Measurements from ENCODE around the gene C1QTNF12. TPM values are rescaled to one million over a fixed set of nuclear protein-coding genes. Genes with fewer than 3 reads are reported as not detected.
"Not testable (repeated sequence)": the region's sequence is repeated elsewhere in the genome, so short reads cannot be mapped to it uniquely, and the experiment has no call there.

The C1QTNF12 gene
- polyA plus RNA-seq, 1 donor = 50.5 TPM

GRCh38 chr1:1259119-1259488 is 12.6 kb upstream of the C1QTNF12 start:
- Histone ChIP-seq H3K4me3 (ENCODE audit: low read length) (no peak overlapping the region), H3K9me3 (ENCODE audit: control insufficient read depth, low read depth, low read length) (peaks cover 7% of the 10 kb centered on the region), H3K4me1 (ENCODE audit: control insufficient read depth, insufficient read depth, low read length) (no peaks in the 10 kb centered on the region), H3K27ac (ENCODE audit: low read length) (no peak overlapping the region), H3K36me3 (ENCODE audit: control insufficient read depth, insufficient read depth, low read length) (peaks cover 66% of the 10 kb centered on the region), H3K27me3 (ENCODE audit: control insufficient read depth, insufficient read depth, low read length) (no peaks in the 10 kb centered on the region)
- DNase-seq = no peak
- no CpG with 5 or more reads among the region's 22 CpGs for whole genome bisulfite sequencing (ENCODE audit: insufficient coverage, low lambda C conversion rate)

DNA sequence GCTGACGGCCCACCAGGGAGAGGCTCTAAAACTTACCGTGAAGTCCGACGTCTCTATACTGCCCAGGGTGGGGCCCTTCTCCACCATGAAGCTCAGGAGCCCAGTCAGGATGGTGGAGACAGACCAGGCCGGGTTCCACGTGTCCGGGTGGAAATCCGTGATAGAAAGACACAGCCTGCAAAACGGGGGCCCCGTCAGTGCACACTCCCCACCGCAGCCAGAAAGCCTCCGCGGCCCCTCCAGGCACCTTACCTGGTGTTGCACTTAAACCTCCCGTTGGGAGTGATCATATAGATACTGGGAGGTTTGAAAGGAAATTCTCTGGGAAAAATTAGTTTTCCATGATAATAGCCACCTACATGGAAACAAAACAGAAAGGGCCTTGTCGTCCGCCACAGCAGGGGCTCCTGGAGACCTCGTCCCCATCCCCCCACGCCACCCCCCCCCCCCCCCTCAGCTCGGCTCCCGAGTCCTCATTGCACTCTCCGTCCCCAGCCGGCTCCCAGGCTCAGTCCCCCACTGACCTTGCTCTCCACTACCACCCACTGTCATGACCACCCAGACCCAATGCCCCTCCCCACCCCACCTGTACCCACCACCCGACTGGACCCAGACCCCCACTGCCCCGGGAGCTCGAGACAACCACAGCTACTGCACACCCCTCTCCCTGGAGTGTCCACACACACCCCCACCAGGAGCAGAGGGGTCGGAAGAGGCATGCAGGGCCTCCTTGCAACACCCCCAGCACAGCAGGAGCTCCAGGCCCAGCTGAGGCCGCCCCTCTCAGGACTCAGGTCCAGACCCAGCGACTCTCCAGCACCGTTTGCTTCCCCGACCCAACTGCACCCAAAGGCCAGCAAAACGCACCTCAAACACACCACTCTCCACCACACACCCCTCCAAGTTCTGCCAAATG is 10.7 kb upstream of the C1QTNF12 start:
- H3K9me3 ChIP-seq (ENCODE audit: control insufficient read depth, low read depth, low read length) = peaks cover 7% of the 10 kb centered on the region
- no peak overlapping the region for H3K27ac ChIP-seq (ENCODE audit: low read length)
- peaks cover 58% of the 10 kb centered on the region for H3K36me3 ChIP-seq (ENCODE audit: control insufficient read depth, insufficient read depth, low read length)
- no peaks in the 10 kb centered on the region for H3K4me1 ChIP-seq (ENCODE audit: control insufficient read depth, insufficient read depth, low read length)
- DNase-seq = no peak
- WGBS (ENCODE audit: insufficient coverage, low lambda C conversion rate) = no CpG with 5 or more reads among the region's 31 CpGs
- H3K27me3 ChIP-seq (ENCODE audit: control insufficient read depth, insufficient read depth, low read length) = no peaks in the 10 kb centered on the region
- H3K4me3 ChIP-seq (ENCODE audit: low read length) = no peak overlapping the region

GRCh38 chr1:1255611-1256010 is 9.1 kb upstream of the C1QTNF12 start:
- H3K36me3 ChIP-seq (ENCODE audit: control insufficient read depth, insufficient read depth, low read length) = peaks cover 47% of the 10 kb centered on the region
- H3K27ac ChIP-seq (ENCODE audit: low read length) = no peak overlapping the region
- H3K27me3 ChIP-seq (ENCODE audit: control insufficient read depth, insufficient read depth, low read length) = no peaks in the 10 kb centered on the region
- H3K4me3 ChIP-seq (ENCODE audit: low read length) = no peak overlapping the region
- no peak for DNase-seq
- H3K9me3 ChIP-seq (ENCODE audit: control insufficient read depth, low read depth, low read length) = peaks cover 7% of the 10 kb centered on the region
- no peaks in the 10 kb centered on the region for H3K4me1 ChIP-seq (ENCODE audit: control insufficient read depth, insufficient read depth, low read length)
- no CpG with 5 or more reads among the region's 10 CpGs for WGBS (ENCODE audit: insufficient coverage, low lambda C conversion rate)

- Histone ChIP-seq H3K4me1 (ENCODE audit: control insufficient read depth, insufficient read depth, low read length) (no peaks in the 10 kb centered on the region), H3K36me3 (ENCODE audit: control insufficient read depth, insufficient read depth, low read length) (peaks cover 47% of the 10 kb centered on the region)
- no CpG with 5 or more reads among the region's 26 CpGs for WGBS (ENCODE audit: insufficient coverage, low lambda C conversion rate)
Observed at GRCh38 chr1:1255078-1255477, 8.6 kb upstream of the C1QTNF12 start.

GRCh38 chr1:1254667-1254998 is 8.1 kb upstream of the C1QTNF12 start:
- DNase-seq = no peak
- H3K4me1 ChIP-seq (ENCODE audit: control insufficient read depth, insufficient read depth, low read length) = no peaks in the 10 kb centered on the region
- no peaks in the 10 kb centered on the region for H3K27me3 ChIP-seq (ENCODE audit: control insufficient read depth, insufficient read depth, low read length)
- peaks cover 7% of the 10 kb centered on the region for H3K9me3 ChIP-seq (ENCODE audit: control insufficient read depth, low read depth, low read length)
- H3K36me3 ChIP-seq (ENCODE audit: control insufficient read depth, insufficient read depth, low read length) = peaks cover 43% of the 10 kb centered on the region
- H3K4me3 ChIP-seq (ENCODE audit: low read length) = no peak overlapping the region
- no peak overlapping the region for H3K27ac ChIP-seq (ENCODE audit: low read length)
- no CpG with 5 or more reads among the region's 21 CpGs for WGBS (ENCODE audit: insufficient coverage, low lambda C conversion rate)

More at GRCh38 chr1:1255078-1255477, 8.6 kb upstream of the C1QTNF12 start:
- DNase-seq = no peak
- H3K27me3 ChIP-seq (ENCODE audit: control insufficient read depth, insufficient read depth, low read length) = no peaks in the 10 kb centered on the region
- no peak overlapping the region for H3K27ac ChIP-seq (ENCODE audit: low read length)
- H3K4me3 ChIP-seq (ENCODE audit: low read length) = no peak overlapping the region
- H3K9me3 ChIP-seq (ENCODE audit: control insufficient read depth, low read depth, low read length) = peaks cover 7% of the 10 kb centered on the region

- H3K36me3 ChIP-seq (ENCODE audit: control insufficient read depth, insufficient read depth, low read length) = peaks cover 40% of the 10 kb centered on the region
- H3K9me3 ChIP-seq (ENCODE audit: control insufficient read depth, low read depth, low read length) = peaks cover 7% of the 10 kb centered on the region
- H3K4me3 ChIP-seq (ENCODE audit: low read length) = no peak overlapping the region
- no CpG with 5 or more reads among the region's 50 CpGs for WGBS (ENCODE audit: insufficient coverage, low lambda C conversion rate)
- H3K27ac ChIP-seq (ENCODE audit: low read length) = no peak overlapping the region
- no peaks in the 10 kb centered on the region for H3K27me3 ChIP-seq (ENCODE audit: control insufficient read depth, insufficient read depth, low read length)
- H3K4me1 ChIP-seq (ENCODE audit: control insufficient read depth, insufficient read depth, low read length) = no peaks in the 10 kb centered on the region
- DNase-seq = no peak
Observed at GRCh38 chr1:1253972-1254666, 7.6 kb upstream of the C1QTNF12 start.

DNA sequence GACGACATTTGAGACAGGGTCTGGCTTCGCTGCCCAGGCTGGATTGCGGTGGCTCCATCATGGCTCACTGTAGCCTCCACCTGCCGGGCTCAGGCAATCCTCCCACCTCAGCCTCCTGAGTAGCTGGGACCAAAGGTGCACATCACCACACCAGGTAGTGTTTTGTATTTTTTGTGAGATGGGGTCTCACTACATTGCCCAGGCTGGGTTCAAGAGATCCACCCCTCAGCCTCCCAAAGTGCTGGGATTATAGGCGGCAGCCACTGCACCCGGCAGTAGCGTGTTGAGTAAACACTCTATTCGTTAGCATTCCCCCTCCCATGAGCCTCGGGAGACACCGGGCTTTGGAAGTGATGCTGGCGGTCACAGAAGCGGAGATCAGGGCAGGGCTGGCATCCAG is 6.8 kb upstream of the C1QTNF12 start:
- Histone ChIP-seq H3K27me3 (ENCODE audit: control insufficient read depth, insufficient read depth, low read length) (no peaks in the 10 kb centered on the region), H3K27ac (ENCODE audit: low read length) (no peak overlapping the region), H3K36me3 (ENCODE audit: control insufficient read depth, insufficient read depth, low read length) (peaks cover 33% of the 10 kb centered on the region), H3K4me1 (ENCODE audit: control insufficient read depth, insufficient read depth, low read length) (no peaks in the 10 kb centered on the region), H3K4me3 (ENCODE audit: low read length) (no peak overlapping the region), H3K9me3 (ENCODE audit: control insufficient read depth, low read depth, low read length) (peaks cover 7% of the 10 kb centered on the region)
- no CpG with 5 or more reads among the region's 12 CpGs for WGBS (ENCODE audit: insufficient coverage, low lambda C conversion rate)
- DNase-seq = no peak

GRCh38 chr1:1250786-1251284 is 4.3 kb upstream of the C1QTNF12 start:
- peaks cover 24% of the 10 kb centered on the region for H3K36me3 ChIP-seq (ENCODE audit: control insufficient read depth, insufficient read depth, low read length)

DNA sequence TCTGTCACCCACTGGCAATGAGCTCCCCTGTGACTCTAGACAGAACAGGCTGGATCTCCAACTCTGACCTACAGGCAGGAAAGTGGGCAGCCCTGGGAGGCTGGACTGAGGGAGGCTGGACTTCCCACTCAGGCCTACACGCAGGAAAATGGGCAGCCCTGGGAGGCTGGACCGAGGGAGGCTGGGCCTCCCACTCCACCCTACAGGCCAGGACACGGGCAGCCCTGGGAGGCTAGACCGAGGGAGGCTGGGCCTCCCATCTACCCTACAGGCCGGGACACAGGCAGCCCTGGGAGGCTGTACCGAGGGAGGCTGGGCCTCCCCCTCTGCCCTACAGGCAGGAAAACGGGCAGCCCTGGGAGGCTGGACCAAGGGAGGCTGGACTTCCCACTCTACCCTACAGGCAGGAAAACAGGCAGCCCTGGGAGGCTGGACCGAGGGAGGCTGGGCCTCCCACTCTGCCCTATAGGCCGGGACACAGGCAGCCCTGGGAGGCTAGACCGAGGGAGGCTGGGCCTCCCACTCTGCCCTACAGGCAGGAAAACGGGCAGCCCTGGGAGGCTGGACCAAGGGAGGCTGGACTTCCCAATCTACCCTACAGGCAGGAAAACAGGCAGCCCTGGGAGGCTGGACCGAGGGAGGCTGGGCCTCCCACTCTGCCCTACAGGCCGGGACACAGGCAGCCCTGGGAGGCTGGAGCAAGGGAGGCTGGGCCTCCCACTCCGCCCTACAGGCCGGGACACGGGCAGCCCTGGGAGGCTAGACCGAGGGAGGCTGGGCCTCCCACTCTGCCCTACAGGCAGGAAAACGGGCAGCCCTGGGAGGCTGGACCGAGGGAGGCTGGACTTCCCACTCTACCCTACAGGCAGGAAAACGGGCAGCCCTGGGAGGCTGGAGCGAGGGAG is 1.7 kb upstream of the C1QTNF12 start:
- not testable (repeated sequence) for H3K27ac ChIP-seq (ENCODE audit: low read length); H3K4me1 ChIP-seq (ENCODE audit: control insufficient read depth, insufficient read depth, low read length); DNase-seq; H3K36me3 ChIP-seq (ENCODE audit: control insufficient read depth, insufficient read depth, low read length); H3K4me3 ChIP-seq (ENCODE audit: low read length); H3K9me3 ChIP-seq (ENCODE audit: control insufficient read depth, low read depth, low read length)
- WGBS (ENCODE audit: insufficient coverage, low lambda C conversion rate) = no CpG with 5 or more reads among the region's 21 CpGs
- peaks cover 29% of the 10 kb centered on the region for H3K27me3 ChIP-seq (ENCODE audit: control insufficient read depth, insufficient read depth, low read length)

More at GRCh38 chr1:1250786-1251284, 4.3 kb upstream of the C1QTNF12 start:
- H3K4me1 ChIP-seq (ENCODE audit: control insufficient read depth, insufficient read depth, low read length) = no peaks in the 10 kb centered on the region
- no peak overlapping the region for H3K4me3 ChIP-seq (ENCODE audit: low read length)
- peaks cover 7% of the 10 kb centered on the region for H3K9me3 ChIP-seq (ENCODE audit: control insufficient read depth, low read depth, low read length)
- no peak for DNase-seq
- WGBS (ENCODE audit: insufficient coverage, low lambda C conversion rate) = no CpG with 5 or more reads among the region's 16 CpGs
- no peak overlapping the region for H3K27ac ChIP-seq (ENCODE audit: low read length)
- peaks cover 21% of the 10 kb centered on the region for H3K27me3 ChIP-seq (ENCODE audit: control insufficient read depth, insufficient read depth, low read length)

Data from large intestine (tissue), 3 donors.